ENCODE data around the gene SMAD3. TPM values are rescaled to one million over a fixed set of nuclear protein-coding genes. Genes with fewer than 3 reads are reported as not detected.

Gene SMAD3
- total RNA-seq, 1 experiment from 2014 or later: 89.2 TPM

DNA sequence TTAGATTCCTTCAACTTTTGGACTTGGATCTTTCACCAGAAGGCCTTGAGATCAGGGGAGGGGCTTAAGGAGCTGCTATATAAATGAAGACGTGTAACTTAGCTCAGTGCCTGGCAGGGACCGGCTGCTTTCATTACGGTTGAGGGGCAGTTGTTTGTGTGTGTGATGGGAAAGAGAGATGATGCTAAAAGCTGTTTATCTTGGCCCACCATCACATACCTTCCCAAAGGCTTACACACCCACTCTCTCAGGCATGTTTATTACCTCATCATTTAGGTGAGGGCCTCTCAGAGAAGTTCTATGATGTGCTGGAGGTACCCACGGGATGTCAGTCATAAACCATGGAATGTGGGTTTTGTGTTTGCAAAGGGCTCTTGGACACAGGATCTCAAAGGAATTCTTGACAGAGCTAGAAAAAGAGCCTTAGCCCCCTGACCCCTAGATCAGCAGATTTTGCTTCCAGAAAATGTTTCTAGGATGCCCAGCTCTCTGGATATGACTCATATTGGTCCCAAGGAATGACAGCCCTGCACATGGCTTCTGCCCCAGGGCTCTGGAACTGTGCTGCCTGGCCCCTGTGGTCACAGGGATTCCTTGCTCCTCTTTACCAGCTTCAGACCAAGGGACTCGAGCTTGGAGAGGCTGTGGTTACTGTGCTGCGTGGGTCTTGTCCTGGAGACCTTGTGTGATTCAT, 15.9 kb upstream of the SMAD3 start:
- Histone ChIP-seq H3K4me2 (ENCODE audit: low read length) (peak overlapping the region; percentile 57), H3K36me3 (ENCODE audit: control insufficient read depth in 1 of 2, insufficient read depth in 2 of 2, low read length in 2 of 2) (no peaks in the 10 kb centered on the region), H2AFZ (ENCODE audit: low read depth, low read length, poor library complexity, severe bottlenecking) (peak overlapping the region; percentile 16), H3K79me2 (ENCODE audit: insufficient read depth, low read length) (no peaks in the 10 kb centered on the region), H3K27me3 (ENCODE audit: insufficient read depth, low read length) (no peaks in the 10 kb centered on the region), H4K20me1 (ENCODE audit: insufficient read depth) (no peaks in the 10 kb centered on the region), H3K9me3 (ENCODE audit: control insufficient read depth in 1 of 2, insufficient read depth in 1 of 2, low read depth in 1 of 2, low read length in 2 of 2) (no peaks in the 10 kb centered on the region), H3K9ac (ENCODE audit: low read length) (peak overlapping the region; percentile 42), H3K4me1 (ENCODE audit: control insufficient read depth in 1 of 2, insufficient read depth in 2 of 2, low read length in 2 of 2) (peaks cover 42 to 53% of the 10 kb centered on the region in 2 experiments), H3K27ac (ENCODE audit: low read depth, low read length) (peak overlapping the region; percentile 71), H3K4me3 (replicated peaks in 1 of 2; ENCODE audit: low read depth in 1 of 2, low read length in 2 of 2) (no peak overlapping the region), H3K9me2 (ENCODE audit: insufficient read depth) (no peaks in the 10 kb centered on the region)
- ChIA-PET CTCF (interaction anchor here (0.6 to 1.1 kb wide), 2 partner anchors 13 to 56 kb away, joined by 3 read pairs; no protein-coding TSS in a partner anchor), RAD21 (ENCODE audit: low non-redundant PET in 1 of 2, low total read pairs in 2 of 2, uncharacterized antibody in 2 of 2, unreplicated experiment in 2 of 2) (interaction anchor here (0.8 to 1.3 kb wide), 2 partner anchors 13 to 14 kb away, joined by 3 to 4 read pairs; no protein-coding TSS in a partner anchor), POLR2A (interaction anchor here (0.7 to 2.3 kb wide), 4 partner anchors 14 to 55 kb away, joined by 3 to 7 read pairs (median 4); partner anchors contain the start of gene SMAD3)
- intact Hi-C loops (cut with micrococcal nuclease): no loop called here
- DNase-seq (ENCODE audit: low read depth, low spot score) (no peak), ATAC-seq (peak; percentile 73)
- no TSS peak for BruUV-seq (replicated peaks)
- TF ChIP-seq YY1 (IDR thresholded peaks at IDR 0.05; ENCODE audit: extremely low read depth, insufficient replicate concordance, low read depth, low read length) (no peak), RAD21 (IDR thresholded peaks at IDR 0.05; ENCODE audit: low read depth) (no peak), EGR1 (IDR thresholded peaks at IDR 0.05; ENCODE audit: low read depth) (no peak), ELF1 (IDR thresholded peaks at IDR 0.05; ENCODE audit: borderline replicate concordance, low read depth) (no peak), POLR2AphosphoS5 (IDR thresholded peaks at IDR 0.05; ENCODE audit: low read depth, low read length) (0 out of 2 replicates have a peak, but pooled peaks have one; percentile 28), EZH2 (IDR thresholded peaks at IDR 0.05) (no peak)

DNA sequence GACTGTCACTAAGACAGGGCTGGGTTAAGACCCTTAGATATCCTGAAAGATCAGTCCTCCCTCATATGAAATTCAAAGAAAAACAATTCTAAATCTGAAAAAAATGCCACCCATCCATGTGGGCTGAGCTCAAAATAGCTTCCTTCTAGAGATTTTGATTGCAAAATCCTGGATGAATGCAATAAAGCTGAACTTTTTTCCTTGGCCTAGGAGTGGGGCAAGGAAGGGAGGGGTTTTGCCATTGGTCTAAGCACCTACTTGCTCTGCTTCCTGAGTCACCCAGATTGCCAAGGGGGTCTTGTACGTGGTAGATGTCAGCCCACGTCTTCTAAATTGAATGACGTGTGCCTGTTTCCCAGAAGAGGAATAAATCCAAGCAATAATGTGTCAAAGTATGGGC, 15.3 kb upstream of the SMAD3 start:
- RAD21 ChIA-PET (ENCODE audit: low non-redundant PET in 1 of 2, low total read pairs in 2 of 2, uncharacterized antibody in 2 of 2, unreplicated experiment in 2 of 2): interaction anchor here (0.8 to 1.3 kb wide), 2 partner anchors 13 to 14 kb away, joined by 3 to 4 read pairs; no protein-coding TSS in a partner anchor

More for the DNA sequence above, 15.3 kb upstream of the SMAD3 start:
- ChIA-PET POLR2A (interaction anchor here (2.3 kb wide), 1 partner anchor 16 kb away, joined by 7 read pairs; the partner anchor contains the start of gene SMAD3), CTCF (interaction anchor here (1.1 kb wide), 1 partner anchor 12 kb away, joined by 3 read pairs; no protein-coding TSS in a partner anchor)
- Histone ChIP-seq H3K36me3 (ENCODE audit: control insufficient read depth in 1 of 2, insufficient read depth in 2 of 2, low read length in 2 of 2) (no peaks in the 10 kb centered on the region), H2AFZ (ENCODE audit: low read depth, low read length, poor library complexity, severe bottlenecking) (no peak overlapping the region), H3K9ac (ENCODE audit: low read length) (peak overlapping the region; percentile 42), H3K4me2 (ENCODE audit: low read length) (peak overlapping the region; percentile 57), H3K9me2 (ENCODE audit: insufficient read depth) (no peaks in the 10 kb centered on the region), H3K27me3 (ENCODE audit: insufficient read depth, low read length) (no peaks in the 10 kb centered on the region), H3K4me1 (ENCODE audit: control insufficient read depth in 1 of 2, insufficient read depth in 2 of 2, low read length in 2 of 2) (peaks cover 39 to 54% of the 10 kb centered on the region in 2 experiments), H3K9me3 (ENCODE audit: control insufficient read depth in 1 of 2, insufficient read depth in 1 of 2, low read depth in 1 of 2, low read length in 2 of 2) (no peaks in the 10 kb centered on the region), H3K27ac (ENCODE audit: low read depth, low read length) (peak overlapping the region; percentile 71), H3K79me2 (ENCODE audit: insufficient read depth, low read length) (no peaks in the 10 kb centered on the region), H4K20me1 (ENCODE audit: insufficient read depth) (no peaks in the 10 kb centered on the region), H3K4me3 (replicated peaks in 1 of 2; ENCODE audit: low read depth in 1 of 2, low read length in 2 of 2) (no peak overlapping the region)
- TF ChIP-seq, protein P1, sequence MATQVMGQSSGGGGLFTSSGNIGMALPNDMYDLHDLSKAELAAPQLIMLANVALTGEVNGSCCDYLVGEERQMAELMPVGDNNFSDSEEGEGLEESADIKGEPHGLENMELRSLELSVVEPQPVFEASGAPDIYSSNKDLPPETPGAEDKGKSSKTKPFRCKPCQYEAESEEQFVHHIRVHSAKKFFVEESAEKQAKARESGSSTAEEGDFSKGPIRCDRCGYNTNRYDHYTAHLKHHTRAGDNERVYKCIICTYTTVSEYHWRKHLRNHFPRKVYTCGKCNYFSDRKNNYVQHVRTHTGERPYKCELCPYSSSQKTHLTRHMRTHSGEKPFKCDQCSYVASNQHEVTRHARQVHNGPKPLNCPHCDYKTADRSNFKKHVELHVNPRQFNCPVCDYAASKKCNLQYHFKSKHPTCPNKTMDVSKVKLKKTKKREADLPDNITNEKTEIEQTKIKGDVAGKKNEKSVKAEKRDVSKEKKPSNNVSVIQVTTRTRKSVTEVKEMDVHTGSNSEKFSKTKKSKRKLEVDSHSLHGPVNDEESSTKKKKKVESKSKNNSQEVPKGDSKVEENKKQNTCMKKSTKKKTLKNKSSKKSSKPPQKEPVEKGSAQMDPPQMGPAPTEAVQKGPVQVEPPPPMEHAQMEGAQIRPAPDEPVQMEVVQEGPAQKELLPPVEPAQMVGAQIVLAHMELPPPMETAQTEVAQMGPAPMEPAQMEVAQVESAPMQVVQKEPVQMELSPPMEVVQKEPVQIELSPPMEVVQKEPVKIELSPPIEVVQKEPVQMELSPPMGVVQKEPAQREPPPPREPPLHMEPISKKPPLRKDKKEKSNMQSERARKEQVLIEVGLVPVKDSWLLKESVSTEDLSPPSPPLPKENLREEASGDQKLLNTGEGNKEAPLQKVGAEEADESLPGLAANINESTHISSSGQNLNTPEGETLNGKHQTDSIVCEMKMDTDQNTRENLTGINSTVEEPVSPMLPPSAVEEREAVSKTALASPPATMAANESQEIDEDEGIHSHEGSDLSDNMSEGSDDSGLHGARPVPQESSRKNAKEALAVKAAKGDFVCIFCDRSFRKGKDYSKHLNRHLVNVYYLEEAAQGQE (IDR thresholded peaks at IDR 0.05; ENCODE audit: low read depth): no peak
- no peak for TF ChIP-seq JUND (IDR thresholded peaks at IDR 0.05)
- no peak for TF ChIP-seq EZH2phosphoT487 (IDR thresholded peaks at IDR 0.05; ENCODE audit: borderline replicate concordance)
- TF ChIP-seq SP1 (IDR thresholded peaks at IDR 0.05; ENCODE audit: low read depth): no peak
- no peak for TF ChIP-seq SRF (IDR thresholded peaks at IDR 0.05; ENCODE audit: low read depth)
- no peak for TF ChIP-seq RAD21 (IDR thresholded peaks at IDR 0.05; ENCODE audit: low read depth)
- TF ChIP-seq TCF7L2 (IDR thresholded peaks at IDR 0.05; ENCODE audit: borderline replicate concordance, extremely low read depth, insufficient read depth, insufficient read length): no peak
- no peak for TF ChIP-seq FOSL1 (IDR thresholded peaks at IDR 0.05; ENCODE audit: low read depth)
- no peak for TF ChIP-seq EZH2 (IDR thresholded peaks at IDR 0.05)
- TF ChIP-seq, protein P2, sequence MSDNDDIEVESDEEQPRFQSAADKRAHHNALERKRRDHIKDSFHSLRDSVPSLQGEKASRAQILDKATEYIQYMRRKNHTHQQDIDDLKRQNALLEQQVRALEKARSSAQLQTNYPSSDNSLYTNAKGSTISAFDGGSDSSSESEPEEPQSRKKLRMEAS (IDR thresholded peaks at IDR 0.05): no peak
- no peak for TF ChIP-seq SIN3A (IDR thresholded peaks at IDR 0.05; ENCODE audit: low read depth)
- no peak for TF ChIP-seq ELF1 (IDR thresholded peaks at IDR 0.05; ENCODE audit: borderline replicate concordance, low read depth)
- TF ChIP-seq, protein P3, sequence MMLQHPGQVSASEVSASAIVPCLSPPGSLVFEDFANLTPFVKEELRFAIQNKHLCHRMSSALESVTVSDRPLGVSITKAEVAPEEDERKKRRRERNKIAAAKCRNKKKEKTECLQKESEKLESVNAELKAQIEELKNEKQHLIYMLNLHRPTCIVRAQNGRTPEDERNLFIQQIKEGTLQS (IDR thresholded peaks at IDR 0.05): no peak
- intact Hi-C loops (cut with micrococcal nuclease): no loop called here
- no TSS peak for BruUV-seq (replicated peaks)
- no peak for DNase-seq (ENCODE audit: low read depth, low spot score)
- ATAC-seq: no peak; the same call in 1 of the 2 replicates
